ENCODE data around the gene HNF4A. TPM values are rescaled to one million over a fixed set of nuclear protein-coding genes. Genes with fewer than 3 reads are reported as not detected.
"Not testable (repeated sequence)": the region's sequence is repeated elsewhere in the genome, so short reads cannot be mapped to it uniquely, and the experiment has no call there.

Gene HNF4A
- total RNA-seq, 1 donor = not detected

GRCh38 chr20:44344723-44345122 is 10.8 kb upstream of the HNF4A start:
- no peak for DNase-seq (ENCODE audit: low read depth)
- TF ChIP-seq, protein P1, sequence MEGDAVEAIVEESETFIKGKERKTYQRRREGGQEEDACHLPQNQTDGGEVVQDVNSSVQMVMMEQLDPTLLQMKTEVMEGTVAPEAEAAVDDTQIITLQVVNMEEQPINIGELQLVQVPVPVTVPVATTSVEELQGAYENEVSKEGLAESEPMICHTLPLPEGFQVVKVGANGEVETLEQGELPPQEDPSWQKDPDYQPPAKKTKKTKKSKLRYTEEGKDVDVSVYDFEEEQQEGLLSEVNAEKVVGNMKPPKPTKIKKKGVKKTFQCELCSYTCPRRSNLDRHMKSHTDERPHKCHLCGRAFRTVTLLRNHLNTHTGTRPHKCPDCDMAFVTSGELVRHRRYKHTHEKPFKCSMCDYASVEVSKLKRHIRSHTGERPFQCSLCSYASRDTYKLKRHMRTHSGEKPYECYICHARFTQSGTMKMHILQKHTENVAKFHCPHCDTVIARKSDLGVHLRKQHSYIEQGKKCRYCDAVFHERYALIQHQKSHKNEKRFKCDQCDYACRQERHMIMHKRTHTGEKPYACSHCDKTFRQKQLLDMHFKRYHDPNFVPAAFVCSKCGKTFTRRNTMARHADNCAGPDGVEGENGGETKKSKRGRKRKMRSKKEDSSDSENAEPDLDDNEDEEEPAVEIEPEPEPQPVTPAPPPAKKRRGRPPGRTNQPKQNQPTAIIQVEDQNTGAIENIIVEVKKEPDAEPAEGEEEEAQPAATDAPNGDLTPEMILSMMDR (IDR thresholded peaks at IDR 0.05; ENCODE audit: insufficient read depth, low read depth, low read length) = no peak
- H3K4me3 ChIP-seq (ENCODE audit: low read depth, low read length) = no peak overlapping the region

- DNase-seq (ENCODE audit: low read depth) = no peak
- TF ChIP-seq, protein P1 (IDR thresholded peaks at IDR 0.05; ENCODE audit: insufficient read depth, low read depth, low read length) = no peak
- no peak overlapping the region for H3K4me3 ChIP-seq (ENCODE audit: low read depth, low read length)
Measured at GRCh38 chr20:44345147-44345546, 10.4 kb upstream of the HNF4A start.

DNA sequence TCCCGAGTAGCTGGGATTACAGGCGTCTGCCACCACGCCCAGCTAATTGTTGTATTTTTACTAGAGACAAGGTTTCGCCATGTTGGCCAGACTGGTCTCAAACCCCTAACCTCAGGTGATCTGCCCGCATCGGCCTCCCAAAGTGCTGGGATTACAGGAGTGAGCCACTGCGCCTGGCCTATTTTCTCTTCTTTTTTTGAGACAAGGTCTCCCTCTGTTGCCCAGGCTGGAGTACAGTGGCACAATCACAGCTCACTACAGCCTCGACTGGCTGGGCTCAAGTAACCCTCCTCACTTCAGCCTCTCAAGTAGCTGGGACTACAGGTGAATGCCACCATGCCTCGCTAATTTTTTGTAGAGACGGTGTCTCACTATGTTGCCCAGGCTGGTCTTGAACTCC is 9.6 kb upstream of the HNF4A start:
- H3K4me3 ChIP-seq (ENCODE audit: low read depth, low read length); DNase-seq (ENCODE audit: low read depth): not testable (repeated sequence)

DNA sequence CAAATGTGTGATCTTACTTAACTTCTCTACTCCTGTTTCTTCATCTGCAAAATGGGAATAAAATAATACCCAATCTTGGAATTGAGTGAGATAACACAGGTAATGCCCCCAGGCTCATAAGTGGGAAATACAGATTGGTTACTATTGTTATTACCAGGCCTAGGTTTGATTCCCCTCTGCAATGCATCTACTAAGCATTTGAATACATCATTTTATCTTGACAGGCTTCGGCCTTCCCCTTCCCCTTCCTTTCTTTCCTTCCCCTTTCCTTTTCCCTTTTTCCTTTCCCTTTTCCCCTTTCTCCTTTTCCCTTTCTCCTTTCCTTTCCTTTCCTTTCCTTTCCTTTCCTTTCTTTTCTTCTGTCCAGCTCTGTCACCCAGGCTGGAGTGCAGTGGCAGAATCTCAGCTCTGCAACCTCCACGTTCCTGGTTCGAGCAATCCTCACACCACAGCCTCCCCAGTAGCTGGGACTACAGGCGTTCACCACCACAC is 7.3 kb upstream of the HNF4A start:
- no peak overlapping the region for H3K4me3 ChIP-seq (ENCODE audit: low read depth, low read length)
- no peak for DNase-seq (ENCODE audit: low read depth)
- TF ChIP-seq, protein P1 (IDR thresholded peaks at IDR 0.05; ENCODE audit: insufficient read depth, low read depth, low read length) = no peak

- no peak overlapping the region for H3K4me3 ChIP-seq (ENCODE audit: low read depth, low read length)
- TF ChIP-seq, protein P1 (IDR thresholded peaks at IDR 0.05; ENCODE audit: insufficient read depth, low read depth, low read length) = no peak
Measured at GRCh38 chr20:44349349-44349748, 6.2 kb upstream of the HNF4A start.

GRCh38 chr20:44350567-44350966 is 4.9 kb upstream of the HNF4A start:
- TF ChIP-seq, protein P1 (IDR thresholded peaks at IDR 0.05; ENCODE audit: insufficient read depth, low read depth, low read length) = no peak
- no peak for DNase-seq (ENCODE audit: low read depth)
- H3K4me3 ChIP-seq (ENCODE audit: low read depth, low read length) = no peak overlapping the region

More at GRCh38 chr20:44349349-44349748, 6.2 kb upstream of the HNF4A start:
- no peak for DNase-seq (ENCODE audit: low read depth)

DNA sequence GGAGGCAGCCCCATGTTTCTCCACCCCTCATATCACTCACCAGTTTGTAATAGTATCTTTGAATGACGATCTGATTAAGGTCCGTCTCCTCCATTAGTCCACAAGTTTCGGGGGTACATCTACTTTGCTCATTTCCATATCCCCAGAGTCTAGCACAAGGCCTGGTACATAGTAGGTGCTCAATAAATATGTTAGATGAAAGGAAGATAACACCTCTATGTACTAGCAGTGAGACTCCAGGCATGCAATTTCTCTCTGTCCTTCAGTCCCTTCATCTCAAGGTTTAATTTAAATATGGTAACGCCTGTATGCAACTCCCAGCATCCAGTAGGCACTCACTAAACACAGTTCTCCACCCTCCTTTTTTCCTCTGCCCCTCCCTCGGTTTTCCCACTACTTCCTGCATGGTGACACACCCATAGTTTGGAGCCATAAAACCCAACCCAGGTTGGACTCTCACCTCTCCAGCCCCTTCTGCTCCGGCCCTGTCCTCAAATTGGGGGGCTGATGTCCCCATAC is 461 bp upstream of the HNF4A start:
- DNase-seq (ENCODE audit: low read depth) = no peak
- H3K4me3 ChIP-seq (ENCODE audit: low read depth, low read length) = no peak overlapping the region
- TF ChIP-seq, protein P1 (IDR thresholded peaks at IDR 0.05; ENCODE audit: insufficient read depth, low read depth, low read length) = no peak
